ENCODE measurements around the gene WDR36. TPM values are rescaled to one million over a fixed set of nuclear protein-coding genes. Genes with fewer than 3 reads are reported as not detected.

WDR36 gene
- total RNA-seq, 6 donors from 2014 or later: 5.8 to 29.8 (median 21.1) TPM

DNA sequence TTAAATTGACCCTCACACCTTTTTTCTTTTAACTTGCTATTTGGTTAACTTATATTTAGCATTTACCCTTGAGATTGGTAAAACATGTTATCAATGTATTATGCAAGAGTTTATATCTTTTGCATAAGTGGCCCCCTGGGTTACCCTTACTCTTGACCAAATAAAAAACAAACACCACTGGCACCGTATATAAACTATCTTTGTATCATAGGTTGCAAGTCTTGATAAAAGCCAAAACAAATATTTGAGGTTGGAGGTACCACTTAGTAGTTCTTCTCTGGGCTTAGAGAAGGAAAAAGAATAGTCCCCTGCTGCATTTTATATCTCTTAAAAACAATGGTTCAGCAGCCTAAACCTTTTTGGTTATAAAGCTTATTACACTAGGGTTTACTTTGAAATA lies 61.3 kb downstream of the WDR36 start:
- peaks cover 0 to 5% (median 0%) of the 10 kb centered on the region in 4 donors for H3K4me1 ChIP-seq
- ATAC-seq (ENCODE audit: low FRiP score in 2 of 2) (no peak), DNase-seq (no peak)
- H3K4me3 ChIP-seq: no peak overlapping the region
- H3K36me3 ChIP-seq: no peaks in the 10 kb centered on the region
- H3K9me3 ChIP-seq: no peaks in the 10 kb centered on the region
- TF ChIP-seq CTCF (IDR thresholded peaks at IDR 0.05) (no peak), POLR2A (IDR thresholded peaks at IDR 0.05) (no peak), EP300 (IDR thresholded peaks at IDR 0.05) (no peak), POLR2AphosphoS5 (IDR thresholded peaks at IDR 0.05) (no peak)
- 53 to 61% methylated on average over 1 of the region's 1 CpG for WGBS, 2 donors
- no peak overlapping the region for H3K27ac ChIP-seq
- no peaks in the 10 kb centered on the region for H3K27me3 ChIP-seq

DNA sequence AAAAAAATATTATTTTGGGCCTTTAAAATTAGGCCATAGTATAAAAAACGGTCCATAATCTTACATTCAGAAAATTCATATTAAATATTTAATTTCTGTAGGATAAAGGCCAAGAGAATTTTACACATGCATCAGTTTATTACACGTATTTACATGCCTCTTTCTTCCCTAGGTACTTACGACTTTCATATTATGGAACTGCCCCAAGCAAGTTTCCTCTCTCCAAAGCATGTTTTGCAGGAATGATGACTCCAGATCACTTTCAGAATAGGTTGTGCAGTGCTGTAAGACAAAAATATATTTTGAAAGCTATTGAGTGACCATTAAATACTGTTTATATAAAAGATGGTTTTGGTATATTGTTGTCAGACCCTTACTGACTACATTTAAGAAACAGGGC lies 61.8 kb downstream of the WDR36 start:
- no peak for ATAC-seq (ENCODE audit: low FRiP score in 2 of 2)
- 85 to 92% methylated on average over 3 of the region's 3 CpGs for WGBS, 2 donors
- H3K4me3 ChIP-seq: no peak overlapping the region
- H3K36me3 ChIP-seq: no peaks in the 10 kb centered on the region
- no peak overlapping the region for H3K27ac ChIP-seq
- H3K27me3 ChIP-seq: no peaks in the 10 kb centered on the region
- no peak for DNase-seq
- H3K9me3 ChIP-seq: no peaks in the 10 kb centered on the region
- H3K4me1 ChIP-seq: peaks cover 0 to 5% (median 0%) of the 10 kb centered on the region in 4 donors
- TF ChIP-seq CTCF (IDR thresholded peaks at IDR 0.05): no peak

DNA sequence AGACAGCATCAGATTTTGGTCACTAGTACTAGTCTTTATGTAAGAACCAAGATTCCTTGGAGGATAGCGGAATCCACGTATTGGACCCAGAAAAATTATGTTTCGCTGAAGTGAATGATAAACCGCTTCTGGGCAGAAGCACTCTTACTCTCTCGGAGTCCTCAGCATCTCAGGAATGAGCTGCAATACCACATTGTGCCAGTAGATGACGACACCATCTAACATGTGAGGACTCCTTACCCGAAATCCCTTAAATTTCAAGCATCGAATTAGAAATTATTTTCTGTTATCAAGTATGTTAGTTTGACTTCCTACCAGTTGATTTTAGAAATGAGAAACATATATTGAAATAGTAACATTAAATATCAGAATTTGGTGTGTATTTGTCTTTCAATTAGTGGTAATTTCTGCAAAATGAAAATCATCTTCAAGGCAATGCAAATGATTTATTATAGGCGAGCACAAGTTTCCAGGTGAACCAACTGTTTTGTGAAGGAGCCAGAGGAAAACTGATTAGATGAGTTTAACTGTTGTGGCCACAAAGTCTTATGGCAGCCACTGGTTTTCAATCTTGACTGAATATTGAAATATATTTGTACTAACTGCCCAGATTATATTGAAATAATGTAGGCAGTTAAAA lies 66.1 kb downstream of the WDR36 start:
- Histone ChIP-seq H3K4me3 (no peak overlapping the region), H3K4me1 (no peaks in the 10 kb centered on the region), H3K9me3 (no peaks in the 10 kb centered on the region), H3K36me3 (no peaks in the 10 kb centered on the region), H3K27me3 (no peaks in the 10 kb centered on the region), H3K27ac (no peak overlapping the region)
- TF ChIP-seq POLR2AphosphoS5 (IDR thresholded peaks at IDR 0.05) (no peak), CTCF (IDR thresholded peaks at IDR 0.05) (peak; percentile 76 to 99 (median 92)), EP300 (IDR thresholded peaks at IDR 0.05) (no peak), POLR2A (IDR thresholded peaks at IDR 0.05) (no peak)
- peak in 1 of 2 donors; percentile 87 for ATAC-seq (ENCODE audit: low FRiP score in 2 of 2)
- WGBS, 2 donors: 17 to 18% methylated on average over 9 of the region's 9 CpGs
- peak in 1 of 2 donors; percentile 51 for DNase-seq

DNA sequence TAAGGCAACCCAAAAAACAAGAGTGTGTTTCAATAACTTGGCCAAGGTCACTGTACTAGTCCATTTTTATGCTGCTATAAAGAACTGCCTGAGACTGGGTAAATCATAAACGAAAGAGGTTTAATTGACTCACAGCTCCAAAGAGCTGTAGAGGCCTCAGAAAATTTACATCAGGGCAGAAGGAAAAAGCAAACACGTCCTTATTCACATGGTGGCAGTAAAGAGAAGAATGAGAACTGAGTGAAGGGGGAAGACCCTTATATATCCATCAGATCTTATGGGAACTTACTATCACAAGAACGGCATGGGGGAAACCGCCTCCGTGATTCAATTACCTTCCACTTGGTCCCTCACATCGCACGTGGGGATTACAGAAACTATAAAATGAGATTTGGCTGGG lies 67.7 kb downstream of the WDR36 start:
- ATAC-seq (ENCODE audit: low FRiP score in 2 of 2) (no peak), DNase-seq (no peak)
- Histone ChIP-seq H3K9me3 (no peaks in the 10 kb centered on the region), H3K27me3 (no peaks in the 10 kb centered on the region), H3K27ac (no peak overlapping the region), H3K36me3 (no peaks in the 10 kb centered on the region), H3K4me1 (no peaks in the 10 kb centered on the region), H3K4me3 (no peak overlapping the region)
- WGBS, 2 donors: 62 to 65% methylated on average over 7 of the region's 7 CpGs
- TF ChIP-seq EP300 (IDR thresholded peaks at IDR 0.05): no peak
- TF ChIP-seq CTCF (IDR thresholded peaks at IDR 0.05): no peak
- TF ChIP-seq POLR2A (IDR thresholded peaks at IDR 0.05): no peak
- no peak for TF ChIP-seq POLR2AphosphoS5 (IDR thresholded peaks at IDR 0.05)

DNA sequence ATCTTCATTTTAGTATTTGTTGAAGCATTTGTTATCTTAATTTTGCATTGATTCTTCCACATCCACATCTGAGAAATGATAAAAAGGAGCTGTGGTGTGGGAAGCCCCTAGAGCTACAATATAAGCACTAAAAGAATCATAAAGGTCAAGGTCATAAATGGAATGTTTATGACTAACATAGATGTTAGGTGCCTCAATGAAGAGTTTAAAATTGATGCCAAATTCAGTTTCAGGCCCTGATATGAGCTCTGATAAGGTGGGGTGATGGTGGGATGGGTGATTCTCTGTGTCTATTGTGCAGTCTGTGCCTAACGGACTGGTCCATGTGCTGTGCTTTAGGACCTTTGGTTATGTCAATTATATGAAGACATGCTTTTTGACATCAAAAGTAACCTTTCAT lies 70.9 kb downstream of the WDR36 start:
- TF ChIP-seq EP300 (IDR thresholded peaks at IDR 0.05) (no peak), POLR2AphosphoS5 (IDR thresholded peaks at IDR 0.05) (no peak), CTCF (IDR thresholded peaks at IDR 0.05) (no peak), POLR2A (IDR thresholded peaks at IDR 0.05) (no peak)
- H3K27me3 ChIP-seq: no peaks in the 10 kb centered on the region
- WGBS, 2 donors: 91 to 95% methylated on average over 1 of the region's 1 CpG
- DNase-seq (no peak), ATAC-seq (ENCODE audit: low FRiP score in 2 of 2) (no peak)
- no peak overlapping the region for H3K4me3 ChIP-seq
- H3K36me3 ChIP-seq: no peaks in the 10 kb centered on the region
- no peaks in the 10 kb centered on the region for H3K4me1 ChIP-seq
- no peak overlapping the region for H3K27ac ChIP-seq
- no peaks in the 10 kb centered on the region for H3K9me3 ChIP-seq

Data from upper lobe of left lung (tissue), 6 donors.